Neuron (in vitro differentiated cells): ENCODE results near the gene MOG.

ENCODE experiments used
- H2AFZ ChIP-seq: one replicate; pipeline ENCODE4 v1.6.1; 2013; ENCODE audit warnings: low read depth, mild to moderate bottlenecking, inconsistent platforms, low read length, moderate library complexity
- H3K27me3 ChIP-seq: one replicate; pipeline ENCODE4 v1.6.1; 2013; ENCODE audit warnings: low read length; ENCODE audit not compliant: insufficient read depth
- H3K36me3 ChIP-seq: one replicate; pipeline ENCODE4 v1.6.1; 2013; ENCODE audit warnings: low read length; ENCODE audit not compliant: insufficient read depth
- H3K4me1 ChIP-seq: one replicate; pipeline ENCODE4 v1.6.1; 2013; ENCODE audit warnings: low read length; ENCODE audit not compliant: insufficient read depth
- H3K4me3 ChIP-seq: 2 replicates; pipeline ENCODE4 v1.5.1; 2013; ENCODE audit warnings: mild to moderate bottlenecking, low read length, moderate library complexity
- H3K9me3 ChIP-seq: one replicate; pipeline ENCODE4 v1.6.1; 2013; ENCODE audit warnings: low read length

MOG gene

DNA sequence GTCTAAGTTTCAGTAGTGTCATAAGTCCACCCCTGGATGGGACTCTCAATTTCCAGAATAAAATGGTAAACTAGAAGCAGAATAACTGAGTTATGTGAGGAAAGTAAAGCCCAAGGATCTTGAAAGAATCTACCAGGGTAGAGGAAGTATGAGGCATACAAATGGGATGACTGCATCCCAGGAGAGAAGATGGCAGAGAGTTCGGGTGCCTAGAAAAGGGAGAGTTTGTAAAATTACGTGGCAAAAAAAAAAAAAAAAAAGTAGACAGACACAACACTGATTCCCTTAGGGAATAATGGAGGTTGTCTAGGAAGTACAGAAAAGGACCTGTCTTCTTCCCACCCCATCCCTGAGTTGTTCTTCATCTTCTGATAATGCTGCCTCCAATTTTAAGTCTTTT lies 27.3 kb upstream of the MOG start:
- H3K4me3 ChIP-seq = no peak overlapping the region
- no peaks in the 10 kb centered on the region for H3K36me3 ChIP-seq
- H3K27me3 ChIP-seq = no peaks in the 10 kb centered on the region
- H3K9me3 ChIP-seq = no peaks in the 10 kb centered on the region
- peaks cover 44% of the 10 kb centered on the region for H3K4me1 ChIP-seq
- H2AFZ ChIP-seq = no peak overlapping the region

DNA sequence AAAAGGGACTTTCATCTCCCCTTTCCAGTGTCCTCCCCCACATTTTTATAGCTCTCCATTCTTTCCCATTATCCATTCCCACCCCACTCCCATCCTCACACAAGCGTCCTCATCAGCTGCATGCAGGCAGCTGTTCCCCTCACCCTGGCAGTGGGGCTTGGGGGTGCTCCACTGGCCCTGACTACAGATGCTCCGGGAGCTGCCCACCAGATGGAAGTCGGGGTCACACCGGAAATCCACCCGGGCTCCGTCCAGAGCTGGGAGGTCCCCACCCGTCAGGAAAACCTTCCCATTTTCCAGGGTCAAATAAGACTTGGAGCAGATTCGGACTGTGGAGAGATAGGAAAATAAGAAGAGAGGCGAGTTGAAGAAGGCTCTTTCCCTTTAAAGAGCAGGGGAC lies 26.6 kb upstream of the MOG start:
- Histone ChIP-seq H3K36me3 (no peaks in the 10 kb centered on the region), H3K9me3 (no peaks in the 10 kb centered on the region), H3K4me1 (peaks cover 36% of the 10 kb centered on the region), H2AFZ (no peak overlapping the region), H3K27me3 (no peaks in the 10 kb centered on the region), H3K4me3 (no peak overlapping the region)

DNA sequence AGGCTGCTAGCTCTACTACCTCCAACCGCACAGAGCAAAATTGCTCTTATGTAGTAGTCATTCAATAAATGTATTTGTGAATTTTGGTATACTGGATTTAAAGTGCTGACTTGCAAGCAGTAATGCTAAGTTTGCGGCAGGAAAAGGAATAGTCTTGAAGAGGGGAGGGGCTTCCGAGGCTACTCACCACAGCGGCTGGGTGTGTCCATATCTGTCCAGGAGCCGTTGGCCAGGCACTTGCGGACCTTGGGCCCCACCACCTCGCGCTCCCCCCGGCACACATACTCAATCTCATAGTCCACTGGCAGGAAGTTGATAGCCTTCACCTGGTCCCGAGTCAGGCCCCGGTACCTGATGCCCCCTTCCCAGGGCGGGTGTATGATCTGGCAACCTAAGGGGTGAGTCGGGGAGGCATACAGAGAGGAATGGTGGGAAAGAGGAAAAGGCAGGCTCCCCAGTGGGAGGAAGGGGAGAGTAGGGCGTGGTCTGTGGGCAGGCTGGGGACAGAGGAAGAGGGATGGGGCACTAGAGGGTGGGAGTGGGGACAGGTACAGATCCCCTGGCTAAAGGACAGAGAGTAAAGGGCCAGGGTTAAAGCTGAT lies 25.6 kb upstream of the MOG start:
- Histone ChIP-seq H3K36me3 (no peaks in the 10 kb centered on the region), H3K4me1 (peaks cover 30% of the 10 kb centered on the region), H3K27me3 (no peaks in the 10 kb centered on the region), H2AFZ (no peak overlapping the region), H3K4me3 (peak overlapping the region; percentile 58), H3K9me3 (no peaks in the 10 kb centered on the region)

DNA sequence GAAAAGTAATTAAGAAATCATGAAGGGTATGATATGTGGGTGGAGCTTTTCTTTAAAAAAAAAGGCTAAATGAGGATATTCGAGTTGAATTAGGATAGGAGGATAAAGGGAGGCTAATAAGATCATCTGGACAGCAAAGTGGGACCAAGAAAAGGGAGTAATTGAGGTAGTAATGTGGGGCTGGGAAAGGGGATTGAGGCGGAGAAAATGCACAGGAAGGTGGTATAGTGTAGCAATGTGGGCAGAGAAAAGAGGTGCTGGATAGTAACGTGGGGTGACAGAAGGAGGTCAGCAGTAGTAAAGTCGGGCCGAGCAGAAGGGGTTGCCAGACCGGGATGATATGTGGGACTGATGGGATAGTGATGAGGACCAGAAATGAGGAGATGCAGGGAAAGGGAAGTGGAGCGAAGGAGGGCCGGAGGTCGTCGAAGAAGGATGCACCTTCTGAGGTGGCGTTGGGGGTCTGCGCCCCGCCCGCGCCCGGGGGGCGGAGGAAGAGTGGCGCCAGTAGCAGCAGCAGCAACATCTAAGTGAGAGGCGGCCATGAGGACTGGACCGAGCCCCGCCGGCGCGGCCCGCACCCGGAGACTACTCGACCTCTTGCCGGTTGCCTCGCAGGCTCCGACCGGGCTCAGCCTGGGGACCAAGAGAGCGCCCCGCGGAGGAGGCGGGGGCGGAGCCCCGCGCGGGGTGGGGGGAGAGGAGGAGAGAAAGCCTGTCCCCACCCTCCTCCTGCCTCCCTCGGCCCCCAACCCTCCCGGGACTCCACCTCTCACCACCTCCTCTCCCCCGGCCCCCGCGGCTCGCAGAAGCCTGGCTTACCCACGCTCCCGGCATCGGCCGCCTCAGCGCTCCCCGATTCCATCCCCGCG lies 24.8 kb upstream of the MOG start:
- peaks cover 26% of the 10 kb centered on the region for H3K4me1 ChIP-seq
- no peaks in the 10 kb centered on the region for H3K27me3 ChIP-seq
- H2AFZ ChIP-seq = peak overlapping the region; percentile 88
- H3K36me3 ChIP-seq = no peaks in the 10 kb centered on the region
- H3K9me3 ChIP-seq = no peaks in the 10 kb centered on the region
- peak overlapping the region; percentile 58 for H3K4me3 ChIP-seq

DNA sequence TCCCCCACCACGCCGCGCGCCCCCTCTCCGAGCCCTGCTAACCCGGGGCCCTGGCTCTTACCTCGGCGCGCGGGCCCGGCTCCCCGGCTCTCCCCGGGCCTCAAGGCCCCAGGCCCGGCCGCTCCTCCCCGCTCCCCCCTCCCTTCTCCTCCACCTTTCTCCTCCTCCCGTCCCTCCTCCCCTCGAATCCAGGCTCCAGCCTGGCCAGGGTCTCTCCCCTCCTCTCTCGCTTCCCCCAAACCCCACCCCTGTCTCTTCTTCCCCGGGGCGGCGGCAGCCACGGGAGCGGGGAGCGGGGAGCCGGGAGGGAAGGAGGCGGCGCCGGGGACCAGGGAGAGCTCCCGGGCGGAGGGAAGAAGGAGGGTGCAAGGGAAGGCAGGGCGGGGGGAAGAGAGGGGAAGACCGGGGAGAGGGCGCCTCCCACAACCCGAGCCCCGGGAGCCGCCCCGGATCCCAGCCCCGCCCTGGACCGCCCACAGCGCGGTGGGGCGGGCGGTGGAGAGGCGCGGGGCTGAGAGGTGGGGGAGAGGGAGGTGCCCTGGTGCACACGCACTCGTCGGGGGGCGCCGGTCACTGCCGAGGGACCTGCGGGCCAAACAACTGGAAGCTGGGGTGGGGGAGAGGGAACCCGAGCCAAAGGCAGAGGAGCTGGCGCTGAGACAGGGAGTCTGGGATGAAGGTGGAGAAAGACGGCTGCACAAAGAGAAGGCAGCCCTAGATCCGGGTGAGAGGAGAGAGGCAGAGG lies 23.9 kb upstream of the MOG start, which contains the start of gene GABBR1:
GABBR1 (minus strand) TSS at position 395 of the 745 bp plus-strand sequence. CDS start 798 bp downstream, outside the sequence.
- no peaks in the 10 kb centered on the region for H3K36me3 ChIP-seq
- peak within 1 kb of the TSS; percentile 88 for H2AFZ ChIP-seq
- H3K4me1 ChIP-seq = peaks cover 26% of the 10 kb centered on the region
- no peaks in the 10 kb centered on the region for H3K9me3 ChIP-seq
- no peaks in the 10 kb centered on the region for H3K27me3 ChIP-seq
- H3K4me3 ChIP-seq = peak within 1 kb of the TSS; percentile 58

DNA sequence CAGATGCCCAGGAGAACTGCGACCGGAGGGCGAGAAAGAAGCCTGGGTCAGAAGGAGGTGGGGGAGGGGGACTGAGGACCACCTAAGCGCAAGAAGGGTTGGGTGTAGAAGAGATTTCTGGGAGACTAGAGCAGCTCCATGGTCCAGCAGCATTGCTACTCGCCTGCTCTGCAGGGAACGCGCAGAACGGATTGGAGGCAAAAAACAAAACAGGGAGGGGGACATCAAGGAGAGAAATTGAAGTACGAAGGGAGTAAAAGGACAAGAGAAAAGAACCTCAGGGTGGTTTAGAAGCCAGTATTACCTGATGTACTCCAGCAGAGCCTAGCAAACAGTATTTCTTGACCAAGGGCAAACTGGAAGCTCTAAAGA lies 23.4 kb upstream of the MOG start:
- H3K4me1 ChIP-seq = peaks cover 22% of the 10 kb centered on the region
- peak overlapping the region; percentile 88 for H2AFZ ChIP-seq
- no peaks in the 10 kb centered on the region for H3K9me3 ChIP-seq
- no peaks in the 10 kb centered on the region for H3K27me3 ChIP-seq
- peak overlapping the region; percentile 58 for H3K4me3 ChIP-seq
- no peaks in the 10 kb centered on the region for H3K36me3 ChIP-seq

DNA sequence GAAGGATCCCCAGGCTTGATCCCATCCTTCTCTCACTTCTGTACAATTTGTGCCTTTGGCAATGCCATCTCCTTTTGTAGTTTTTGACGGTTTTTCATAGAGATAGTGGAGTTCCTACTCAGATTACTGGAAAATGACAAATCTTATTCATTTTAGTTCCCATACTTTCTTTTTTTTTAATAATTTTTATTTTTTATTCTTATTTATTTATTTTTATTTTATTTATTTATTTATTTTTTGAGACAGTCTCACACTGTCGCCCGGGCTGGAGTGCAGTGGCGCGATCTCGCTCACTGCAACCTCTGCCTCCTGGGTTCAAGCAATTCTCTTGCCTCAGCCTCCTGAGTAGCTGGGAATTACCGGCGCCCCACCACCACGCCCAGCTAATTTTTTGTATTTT lies 19.6 kb upstream of the MOG start:
- Histone ChIP-seq H3K36me3 (no peaks in the 10 kb centered on the region), H3K4me3 (no peak overlapping the region), H2AFZ (no peak overlapping the region), H3K27me3 (no peaks in the 10 kb centered on the region), H3K4me1 (peaks cover 3% of the 10 kb centered on the region), H3K9me3 (no peaks in the 10 kb centered on the region)

DNA sequence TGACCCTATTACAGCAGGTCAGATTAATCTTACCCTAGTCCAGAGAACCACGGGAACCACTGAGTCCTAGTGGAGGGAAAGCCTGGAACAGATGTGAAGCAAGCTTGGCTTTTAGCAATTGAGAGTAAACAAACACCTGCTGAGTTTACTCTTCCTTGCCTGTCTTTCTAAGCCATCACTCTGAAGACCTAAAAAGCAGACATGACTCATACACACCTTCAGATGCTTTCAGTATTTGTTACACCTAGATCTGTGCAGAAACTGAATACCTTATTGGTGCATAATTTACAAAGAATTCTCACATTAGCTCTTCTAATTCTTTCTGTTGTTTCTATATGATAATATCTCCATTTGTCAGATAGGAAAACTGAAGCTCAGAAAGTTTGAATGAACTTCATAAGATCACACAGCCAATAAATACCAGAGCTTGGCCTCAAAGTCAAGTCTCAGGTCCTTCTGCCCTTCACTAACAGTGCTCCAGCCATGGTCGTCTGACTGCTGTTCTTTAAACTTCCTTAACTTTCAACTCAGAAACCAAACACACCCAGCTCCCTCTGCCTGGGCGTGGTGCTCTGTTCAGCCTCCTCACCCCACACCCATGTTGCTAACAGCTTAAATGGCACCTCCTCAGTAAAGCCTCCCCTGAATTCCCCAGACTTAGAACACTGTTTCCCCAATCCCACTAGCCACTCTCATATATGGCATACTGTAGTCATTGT lies 15.3 kb upstream of the MOG start:
- Histone ChIP-seq H3K36me3 (no peaks in the 10 kb centered on the region), H3K4me1 (no peaks in the 10 kb centered on the region), H3K4me3 (no peak overlapping the region), H3K27me3 (no peaks in the 10 kb centered on the region), H3K9me3 (no peaks in the 10 kb centered on the region), H2AFZ (no peak overlapping the region)

DNA sequence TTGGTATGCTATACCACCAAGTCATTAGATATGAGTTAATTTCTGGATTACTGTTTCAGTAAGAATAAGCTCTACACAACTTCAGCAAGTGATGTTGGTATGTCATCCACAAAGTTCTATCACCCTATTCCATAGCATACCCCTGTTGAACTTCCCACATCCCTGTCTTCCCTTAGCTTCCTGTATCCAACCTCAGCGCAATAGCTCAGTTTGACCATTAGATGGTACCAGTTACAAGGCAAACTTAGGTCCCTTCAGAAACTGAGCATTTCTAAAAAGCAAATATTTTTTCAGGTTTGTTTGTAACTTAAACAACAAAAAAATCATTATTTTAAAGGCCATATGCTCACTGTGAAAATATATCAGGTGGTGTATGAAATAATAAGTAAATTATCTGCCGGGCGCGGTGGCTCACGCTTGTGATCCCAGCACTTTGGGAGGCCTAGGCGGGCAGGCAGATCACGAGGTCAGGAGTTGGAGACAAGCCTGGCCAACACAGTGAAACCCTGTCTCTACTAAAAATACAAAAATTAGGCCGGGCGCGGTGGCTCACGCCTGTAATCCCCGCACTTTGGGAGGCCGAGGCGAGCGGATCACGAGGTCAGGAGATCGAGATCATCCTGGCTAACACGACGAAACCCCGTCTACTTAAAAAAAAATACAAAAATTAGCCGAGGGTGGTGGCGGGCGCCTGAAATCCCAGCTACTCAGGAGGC lies 8.8 kb upstream of the MOG start:
- H3K36me3 ChIP-seq = no peaks in the 10 kb centered on the region
- no peaks in the 10 kb centered on the region for H3K4me1 ChIP-seq

DNA sequence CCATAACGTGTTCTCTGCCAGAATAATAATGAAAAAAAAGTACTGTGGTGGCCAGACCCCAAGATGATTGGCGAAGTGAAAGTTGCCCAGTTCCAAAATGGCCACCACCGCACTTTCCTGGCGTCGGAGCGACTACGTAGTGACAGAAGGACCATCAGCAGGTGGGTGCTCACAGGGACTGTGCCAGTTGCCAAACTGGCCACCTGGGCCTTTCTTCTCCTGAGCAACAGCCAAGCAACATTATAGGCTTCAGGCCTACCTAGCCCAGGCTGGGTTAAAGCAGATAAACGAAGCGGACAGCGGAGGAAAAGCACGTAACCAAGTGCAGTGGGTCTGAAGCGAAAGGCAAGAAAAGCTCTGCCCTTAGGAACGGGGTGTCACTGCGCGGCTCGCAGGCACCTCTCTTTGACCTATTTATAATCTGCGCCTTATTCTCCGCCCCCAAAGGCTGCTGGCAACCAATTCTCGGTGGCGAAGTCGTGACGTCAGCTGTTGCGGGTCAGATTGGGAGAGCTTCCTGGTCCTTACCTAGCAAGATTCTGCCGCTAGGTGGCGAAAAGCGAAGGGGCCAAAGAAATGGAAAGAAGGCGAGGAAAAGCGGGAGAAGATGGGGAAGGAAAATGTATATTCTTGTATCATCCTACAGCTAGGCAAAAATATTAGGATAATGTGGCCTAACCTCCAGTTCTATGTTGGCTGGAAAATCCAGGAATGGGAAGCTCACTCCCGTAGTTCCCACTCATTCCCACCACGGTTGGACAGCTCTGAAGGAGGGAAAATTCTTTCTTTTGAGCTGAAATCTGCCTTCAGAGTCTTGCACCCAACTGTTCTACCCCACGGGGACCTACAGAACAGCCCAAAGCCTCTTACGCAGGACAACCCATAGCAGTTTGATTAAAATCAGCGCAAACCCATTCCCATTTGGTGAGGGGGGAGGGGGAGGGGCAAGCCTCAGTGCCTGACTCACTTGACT lies 6.9 kb upstream of the MOG start:
- Histone ChIP-seq H3K4me1 (no peaks in the 10 kb centered on the region), H3K4me3 (peak overlapping the region; percentile 55), H3K9me3 (no peaks in the 10 kb centered on the region)

More for the DNA sequence above, 8.8 kb upstream of the MOG start:
- no peaks in the 10 kb centered on the region for H3K27me3 ChIP-seq
- no peak overlapping the region for H3K4me3 ChIP-seq
- no peak overlapping the region for H2AFZ ChIP-seq
- no peaks in the 10 kb centered on the region for H3K9me3 ChIP-seq

DNA sequence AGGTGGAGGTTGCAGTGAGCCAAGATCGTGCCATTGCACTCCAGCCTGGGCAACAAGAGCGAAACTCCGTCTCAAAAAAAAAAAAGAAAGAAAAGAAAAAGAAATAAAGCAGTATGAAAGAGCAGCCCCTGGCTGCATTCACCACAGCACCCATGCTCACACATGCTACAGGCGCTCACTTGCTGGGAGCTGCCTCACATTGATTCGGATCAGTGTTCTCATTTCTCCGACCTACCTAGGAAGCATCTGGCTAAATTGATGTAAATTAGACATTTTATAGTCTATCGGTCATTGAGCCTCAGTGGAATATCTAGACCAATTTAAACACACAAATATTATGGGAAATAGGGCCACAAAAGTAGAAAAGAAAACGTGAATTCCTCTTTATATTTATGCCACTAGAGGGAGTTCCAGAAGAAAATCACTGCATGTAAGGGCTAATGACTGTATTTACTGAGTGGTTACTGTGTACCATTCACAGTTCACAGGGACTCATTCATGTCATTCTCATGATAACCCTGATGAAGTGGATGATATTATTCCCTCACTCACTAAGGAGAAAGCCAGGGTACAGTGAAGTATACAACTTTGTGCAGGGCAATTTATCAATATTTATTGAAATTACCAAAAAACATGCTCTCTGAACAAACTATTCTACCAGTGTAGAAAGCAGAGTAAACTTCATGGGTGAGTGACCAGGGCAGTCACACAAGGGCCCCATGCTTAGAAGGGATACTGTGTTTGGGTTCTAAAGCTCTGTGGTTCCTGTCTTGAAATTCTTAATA lies 5.3 kb upstream of the MOG start:
- H3K27me3 ChIP-seq = peaks cover 11% of the 10 kb centered on the region
- no peak overlapping the region for H3K4me3 ChIP-seq
- H3K4me1 ChIP-seq = no peaks in the 10 kb centered on the region
- H3K36me3 ChIP-seq = no peaks in the 10 kb centered on the region
- no peaks in the 10 kb centered on the region for H3K9me3 ChIP-seq
- H2AFZ ChIP-seq = no peak overlapping the region

More for the DNA sequence above, 6.9 kb upstream of the MOG start:
- Histone ChIP-seq H3K27me3 (peaks cover 2% of the 10 kb centered on the region), H3K36me3 (no peaks in the 10 kb centered on the region), H2AFZ (peak overlapping the region; percentile 57)
